DOHH2 (cell line): ENCODE data around the gene TULP4.

Experiments used
- EZH2phosphoT487 ChIP-seq: fragments of 200-600 bp; sonication (generic); IDR thresholded peaks from 2 replicates; pipeline ENCODE4 v1.6.1; 2017; ENCODE audit warnings: borderline replicate concordance, mild to moderate bottlenecking, antibody characterized with exemption, low read length, moderate library complexity, mixed read lengths
- TF ChIP-seq, protein P1 (sequence below): fragments of 200-600 bp; sonication (generic); IDR thresholded peaks from one replicate; pipeline ENCODE4 v1.5.1; 2014; ENCODE audit warnings: antibody characterized with exemption, mild to moderate bottlenecking, low read depth, low read length; ENCODE audit not compliant: poor library complexity, severe bottlenecking

GRCh38 chr6:158531970-158532369, 219.7 kb downstream of the TULP4 start:
- TF ChIP-seq, protein P1, sequence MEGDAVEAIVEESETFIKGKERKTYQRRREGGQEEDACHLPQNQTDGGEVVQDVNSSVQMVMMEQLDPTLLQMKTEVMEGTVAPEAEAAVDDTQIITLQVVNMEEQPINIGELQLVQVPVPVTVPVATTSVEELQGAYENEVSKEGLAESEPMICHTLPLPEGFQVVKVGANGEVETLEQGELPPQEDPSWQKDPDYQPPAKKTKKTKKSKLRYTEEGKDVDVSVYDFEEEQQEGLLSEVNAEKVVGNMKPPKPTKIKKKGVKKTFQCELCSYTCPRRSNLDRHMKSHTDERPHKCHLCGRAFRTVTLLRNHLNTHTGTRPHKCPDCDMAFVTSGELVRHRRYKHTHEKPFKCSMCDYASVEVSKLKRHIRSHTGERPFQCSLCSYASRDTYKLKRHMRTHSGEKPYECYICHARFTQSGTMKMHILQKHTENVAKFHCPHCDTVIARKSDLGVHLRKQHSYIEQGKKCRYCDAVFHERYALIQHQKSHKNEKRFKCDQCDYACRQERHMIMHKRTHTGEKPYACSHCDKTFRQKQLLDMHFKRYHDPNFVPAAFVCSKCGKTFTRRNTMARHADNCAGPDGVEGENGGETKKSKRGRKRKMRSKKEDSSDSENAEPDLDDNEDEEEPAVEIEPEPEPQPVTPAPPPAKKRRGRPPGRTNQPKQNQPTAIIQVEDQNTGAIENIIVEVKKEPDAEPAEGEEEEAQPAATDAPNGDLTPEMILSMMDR: no peak
- TF ChIP-seq EZH2phosphoT487: no peak
